ENCODE data around the gene UEVLD. TPM values are rescaled to one million over a fixed set of nuclear protein-coding genes. Genes with fewer than 3 reads are reported as not detected.

The UEVLD gene
- total and polyA plus RNA-seq, 2 donors: 8.5 to 10.1 TPM

DNA sequence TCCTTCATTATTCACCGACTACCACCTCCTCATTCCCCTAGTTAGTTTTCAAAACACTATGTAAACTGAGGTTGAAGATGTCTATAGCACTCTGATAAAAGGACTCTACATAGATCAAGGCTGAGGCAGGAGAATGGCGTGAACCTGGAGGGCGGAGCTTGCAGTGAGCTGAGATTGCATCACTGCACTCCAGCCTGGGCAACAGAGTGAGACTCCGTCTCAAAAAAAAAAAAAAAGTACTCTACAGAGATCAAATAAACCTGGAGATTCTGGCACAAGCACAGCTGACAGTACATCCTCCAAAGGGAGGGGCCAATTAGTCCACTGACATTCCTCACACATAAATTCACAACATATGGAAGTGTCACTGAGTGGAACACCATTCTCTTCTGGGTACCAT, 92.8 kb downstream of the UEVLD start:
- H3K27ac ChIP-seq (ENCODE audit: low read depth in 1 of 2, low read length in 1 of 2): no peak overlapping the region
- H3K4me1 ChIP-seq (ENCODE audit: control insufficient read depth in 2 of 2, insufficient read depth in 2 of 2, low read length in 2 of 2): no peaks in the 10 kb centered on the region
- DNase-seq (ENCODE audit: low read depth in 6 of 9, low spot score in 9 of 9): no peak
- WGBS: 98% methylated on average over 4 of the region's 4 CpGs
- H3K27me3 ChIP-seq (ENCODE audit: control insufficient read depth in 2 of 2, insufficient read depth in 1 of 2, low read length in 1 of 2): no peaks in the 10 kb centered on the region
- H3K4me3 ChIP-seq (ENCODE audit: low read length in 2 of 2): no peak overlapping the region
- peaks cover 23 to 45% of the 10 kb centered on the region in 2 donors for H3K36me3 ChIP-seq (ENCODE audit: control insufficient read depth in 2 of 2, insufficient read depth in 2 of 2, low read length in 1 of 2)
- no peaks in the 10 kb centered on the region for H3K9me3 ChIP-seq (ENCODE audit: control insufficient read depth in 2 of 2, insufficient read depth in 1 of 2, low read length in 1 of 2)

DNA sequence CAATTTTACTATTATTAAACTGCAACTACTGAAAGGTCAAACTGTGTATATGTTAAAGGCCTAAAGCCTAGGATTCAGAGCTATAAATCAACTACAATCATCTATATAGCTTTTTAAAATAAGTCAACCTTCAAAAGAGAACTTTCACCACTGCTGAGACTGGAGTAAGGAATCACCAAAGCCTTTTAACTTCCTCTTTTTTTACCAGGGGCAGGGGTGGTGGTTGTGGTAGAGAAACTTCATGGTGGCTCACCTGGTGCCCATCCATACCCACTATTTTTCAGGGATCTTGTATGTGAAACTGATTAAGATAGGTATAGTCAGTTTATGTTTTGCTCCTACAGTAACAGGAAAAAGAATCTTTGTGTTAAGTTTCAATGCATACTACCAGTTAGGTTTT, 93.3 kb downstream of the UEVLD start:
- Histone ChIP-seq H3K27ac (ENCODE audit: low read depth in 1 of 2, low read length in 1 of 2) (no peak overlapping the region), H3K27me3 (ENCODE audit: control insufficient read depth in 2 of 2, insufficient read depth in 1 of 2, low read length in 1 of 2) (no peaks in the 10 kb centered on the region), H3K4me1 (ENCODE audit: control insufficient read depth in 2 of 2, insufficient read depth in 2 of 2, low read length in 2 of 2) (no peaks in the 10 kb centered on the region), H3K36me3 (ENCODE audit: control insufficient read depth in 2 of 2, insufficient read depth in 2 of 2, low read length in 1 of 2) (peaks cover 27 to 44% of the 10 kb centered on the region in 2 donors), H3K4me3 (ENCODE audit: low read length in 2 of 2) (no peak overlapping the region), H3K9me3 (ENCODE audit: control insufficient read depth in 2 of 2, insufficient read depth in 1 of 2, low read length in 1 of 2) (no peaks in the 10 kb centered on the region)
- DNase-seq (ENCODE audit: low read depth in 6 of 9, low spot score in 9 of 9): no peak

DNA sequence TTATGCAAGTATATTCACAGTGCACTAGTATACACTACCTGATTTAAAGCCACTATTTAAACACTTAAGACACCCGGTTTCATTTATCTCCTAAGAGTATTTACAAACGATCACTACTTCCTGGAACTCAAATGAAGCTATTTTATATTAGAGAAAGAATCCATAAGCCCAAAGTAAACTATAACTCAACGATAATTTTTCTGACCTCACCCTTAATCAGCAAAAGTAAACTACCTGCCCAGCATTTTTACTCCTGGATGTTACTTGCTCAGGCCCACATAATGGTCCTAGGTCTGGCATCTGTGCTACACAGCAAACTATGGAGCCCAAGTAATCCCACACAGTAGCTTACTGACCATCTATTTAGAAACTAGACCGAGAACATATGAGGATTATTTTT, 95.2 kb downstream of the UEVLD start:
- H3K4me3 ChIP-seq (ENCODE audit: low read length in 2 of 2): no peak overlapping the region
- WGBS: 96% methylated on average over 4 of the region's 4 CpGs
- peaks cover 31 to 34% of the 10 kb centered on the region in 2 donors for H3K36me3 ChIP-seq (ENCODE audit: control insufficient read depth in 2 of 2, insufficient read depth in 2 of 2, low read length in 1 of 2)
- H3K27me3 ChIP-seq (ENCODE audit: control insufficient read depth in 2 of 2, insufficient read depth in 1 of 2, low read length in 1 of 2): no peaks in the 10 kb centered on the region
- H3K27ac ChIP-seq (ENCODE audit: low read depth in 1 of 2, low read length in 1 of 2): no peak overlapping the region
- no peak for DNase-seq (ENCODE audit: low read depth in 6 of 9, low spot score in 9 of 9)
- H3K9me3 ChIP-seq (ENCODE audit: control insufficient read depth in 2 of 2, insufficient read depth in 1 of 2, low read length in 1 of 2): no peaks in the 10 kb centered on the region
- no peaks in the 10 kb centered on the region for H3K4me1 ChIP-seq (ENCODE audit: control insufficient read depth in 2 of 2, insufficient read depth in 2 of 2, low read length in 2 of 2)

- H3K9me3 ChIP-seq (ENCODE audit: control insufficient read depth in 2 of 2, insufficient read depth in 1 of 2, low read length in 1 of 2): no peaks in the 10 kb centered on the region
- H3K27ac ChIP-seq (ENCODE audit: low read depth in 1 of 2, low read length in 1 of 2): no peak overlapping the region
- H3K4me3 ChIP-seq (ENCODE audit: low read length in 2 of 2): no peak overlapping the region
- H3K4me1 ChIP-seq (ENCODE audit: control insufficient read depth in 2 of 2, insufficient read depth in 2 of 2, low read length in 2 of 2): no peaks in the 10 kb centered on the region
- no peak for DNase-seq (ENCODE audit: low read depth in 6 of 9, low spot score in 9 of 9)
- no peaks in the 10 kb centered on the region for H3K27me3 ChIP-seq (ENCODE audit: control insufficient read depth in 2 of 2, insufficient read depth in 1 of 2, low read length in 1 of 2)
- H3K36me3 ChIP-seq (ENCODE audit: control insufficient read depth in 2 of 2, insufficient read depth in 2 of 2, low read length in 1 of 2): peaks cover 30 to 31% of the 10 kb centered on the region in 2 donors
These were observed 95.6 kb downstream of the UEVLD start for GRCh38 chr11:18492888-18493287.

DNA sequence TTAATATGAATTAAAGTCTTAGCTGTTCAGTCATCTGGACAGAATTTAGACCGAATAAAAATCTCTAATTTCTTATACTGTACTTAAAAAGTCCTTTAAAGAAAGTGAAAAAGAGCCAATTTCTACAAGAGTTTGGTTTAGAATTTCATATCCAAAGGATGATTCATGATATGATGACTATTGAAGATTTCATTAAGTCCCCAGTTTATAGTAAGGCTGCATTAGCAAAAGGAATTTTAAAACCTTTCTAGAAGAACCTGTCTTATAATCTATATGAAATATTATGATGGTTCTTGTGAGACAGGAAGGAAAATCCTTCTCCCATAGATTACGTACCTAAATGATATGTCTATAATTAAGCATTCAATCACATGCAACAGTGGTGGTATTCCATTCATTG, 96.6 kb downstream of the UEVLD start:
- DNase-seq (ENCODE audit: low read depth in 6 of 9, low spot score in 9 of 9): no peak
- Histone ChIP-seq H3K27ac (ENCODE audit: low read depth in 1 of 2, low read length in 1 of 2) (no peak overlapping the region), H3K36me3 (ENCODE audit: control insufficient read depth in 2 of 2, insufficient read depth in 2 of 2, low read length in 1 of 2) (peaks cover 26 to 28% of the 10 kb centered on the region in 2 donors), H3K4me1 (ENCODE audit: control insufficient read depth in 2 of 2, insufficient read depth in 2 of 2, low read length in 2 of 2) (no peaks in the 10 kb centered on the region), H3K4me3 (ENCODE audit: low read length in 2 of 2) (no peak overlapping the region), H3K9me3 (ENCODE audit: control insufficient read depth in 2 of 2, insufficient read depth in 1 of 2, low read length in 1 of 2) (no peaks in the 10 kb centered on the region), H3K27me3 (ENCODE audit: control insufficient read depth in 2 of 2, insufficient read depth in 1 of 2, low read length in 1 of 2) (no peaks in the 10 kb centered on the region)
- 96% methylated on average over 2 of the region's 2 CpGs for WGBS

GRCh38 chr11:18490736-18491485, 97.6 kb downstream of the UEVLD start:
- no peak for DNase-seq (ENCODE audit: low read depth in 6 of 9, low spot score in 9 of 9)
- Histone ChIP-seq H3K4me1 (ENCODE audit: control insufficient read depth in 2 of 2, insufficient read depth in 2 of 2, low read length in 2 of 2) (no peaks in the 10 kb centered on the region), H3K9me3 (ENCODE audit: control insufficient read depth in 2 of 2, insufficient read depth in 1 of 2, low read length in 1 of 2) (no peaks in the 10 kb centered on the region), H3K4me3 (ENCODE audit: low read length in 2 of 2) (no peak overlapping the region), H3K27me3 (ENCODE audit: control insufficient read depth in 2 of 2, insufficient read depth in 1 of 2, low read length in 1 of 2) (no peaks in the 10 kb centered on the region), H3K36me3 (ENCODE audit: control insufficient read depth in 2 of 2, insufficient read depth in 2 of 2, low read length in 1 of 2) (peaks cover 27% of the 10 kb centered on the region in 2 donors), H3K27ac (ENCODE audit: low read depth in 1 of 2, low read length in 1 of 2) (no peak overlapping the region)
- WGBS: 98% methylated on average over 15 of the region's 15 CpGs

- no peak for DNase-seq (ENCODE audit: low read depth in 6 of 9, low spot score in 9 of 9)
- 96% methylated on average over 1 of the region's 1 CpG for WGBS
- no peak overlapping the region for H3K27ac ChIP-seq (ENCODE audit: low read depth in 1 of 2, low read length in 1 of 2)
- no peaks in the 10 kb centered on the region for H3K9me3 ChIP-seq (ENCODE audit: control insufficient read depth in 2 of 2, insufficient read depth in 1 of 2, low read length in 1 of 2)
- peaks cover 26 to 29% of the 10 kb centered on the region in 2 donors for H3K36me3 ChIP-seq (ENCODE audit: control insufficient read depth in 2 of 2, insufficient read depth in 2 of 2, low read length in 1 of 2)
- H3K4me1 ChIP-seq (ENCODE audit: control insufficient read depth in 2 of 2, insufficient read depth in 2 of 2, low read length in 2 of 2): no peaks in the 10 kb centered on the region
- H3K27me3 ChIP-seq (ENCODE audit: control insufficient read depth in 2 of 2, insufficient read depth in 1 of 2, low read length in 1 of 2): no peaks in the 10 kb centered on the region
- no peak overlapping the region for H3K4me3 ChIP-seq (ENCODE audit: low read length in 2 of 2)
These were observed 98.2 kb downstream of the UEVLD start for GRCh38 chr11:18490319-18490718.

- Histone ChIP-seq H3K4me3 (ENCODE audit: low read length in 2 of 2) (no peak overlapping the region), H3K9me3 (ENCODE audit: control insufficient read depth in 2 of 2, insufficient read depth in 1 of 2, low read length in 1 of 2) (no peaks in the 10 kb centered on the region), H3K27me3 (ENCODE audit: control insufficient read depth in 2 of 2, insufficient read depth in 1 of 2, low read length in 1 of 2) (no peaks in the 10 kb centered on the region), H3K27ac (ENCODE audit: low read depth in 1 of 2, low read length in 1 of 2) (no peak overlapping the region), H3K36me3 (ENCODE audit: control insufficient read depth in 2 of 2, insufficient read depth in 2 of 2, low read length in 1 of 2) (peaks cover 40 to 45% of the 10 kb centered on the region in 2 donors), H3K4me1 (ENCODE audit: control insufficient read depth in 2 of 2, insufficient read depth in 2 of 2, low read length in 2 of 2) (no peaks in the 10 kb centered on the region)
- DNase-seq (ENCODE audit: low read depth in 6 of 9, low spot score in 9 of 9): no peak
- WGBS: 94% methylated on average over 8 of the region's 8 CpGs
These were observed 102.5 kb downstream of the UEVLD start for GRCh38 chr11:18485913-18486528.
